GM12874 (cell line): Measurements from ENCODE around the gene SEC61A2.

Source experiments
- CTCF ChIP-seq: IDR thresholded peaks from 2 replicates; pipeline ENCODE4 v1.5.1; 2011; ENCODE audit warnings: low read depth, mild to moderate bottlenecking, control low read depth, low read length, moderate library complexity; ENCODE audit not compliant: insufficient read depth

Gene SEC61A2

DNA sequence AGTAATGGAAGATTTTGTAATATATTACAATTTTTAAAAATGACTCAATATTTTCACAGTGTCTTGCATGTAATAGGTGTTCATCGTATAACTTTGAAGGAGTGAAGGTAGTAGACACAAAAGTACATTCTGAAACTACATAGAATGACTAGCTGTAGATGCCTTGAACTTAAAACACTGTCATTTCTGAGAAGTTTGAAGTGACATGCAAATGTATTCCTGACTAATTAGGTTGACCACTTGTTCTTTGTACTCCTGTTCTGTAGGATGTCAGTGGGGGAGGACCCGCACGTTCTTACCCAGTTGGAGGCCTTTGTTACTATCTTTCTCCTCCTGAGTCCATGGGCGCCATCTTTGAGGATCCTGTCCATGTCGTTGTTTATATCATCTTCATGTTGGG is 31.2 kb downstream of the SEC61A2 start:
- TF ChIP-seq CTCF = no peak

DNA sequence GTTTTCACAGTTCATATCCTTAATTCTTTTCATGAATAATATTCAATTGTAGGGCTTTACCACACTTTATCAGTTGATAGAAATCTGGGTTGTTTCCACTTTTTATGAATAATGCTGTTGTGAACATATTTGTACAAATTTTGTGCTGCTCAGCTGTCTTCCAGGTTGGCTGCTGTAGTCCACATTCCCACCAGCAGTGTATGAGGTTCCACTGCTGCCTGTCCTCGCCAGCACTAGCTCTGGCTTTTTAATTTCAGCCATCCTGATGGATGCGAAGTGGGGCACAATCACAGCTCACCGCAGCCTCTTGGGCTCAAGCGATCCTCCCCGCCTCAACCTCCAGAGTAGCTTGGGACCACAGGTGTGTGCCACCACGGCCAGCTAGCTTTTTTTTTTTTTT is 33.5 kb downstream of the SEC61A2 start:
- TF ChIP-seq CTCF = no peak

GRCh38 chr10:12164085-12164484 is 34.6 kb downstream of the SEC61A2 start:
- TF ChIP-seq CTCF = no peak

- TF ChIP-seq CTCF = no peak
Observed at GRCh38 chr10:12165036-12165435, 35.6 kb downstream of the SEC61A2 start.

DNA sequence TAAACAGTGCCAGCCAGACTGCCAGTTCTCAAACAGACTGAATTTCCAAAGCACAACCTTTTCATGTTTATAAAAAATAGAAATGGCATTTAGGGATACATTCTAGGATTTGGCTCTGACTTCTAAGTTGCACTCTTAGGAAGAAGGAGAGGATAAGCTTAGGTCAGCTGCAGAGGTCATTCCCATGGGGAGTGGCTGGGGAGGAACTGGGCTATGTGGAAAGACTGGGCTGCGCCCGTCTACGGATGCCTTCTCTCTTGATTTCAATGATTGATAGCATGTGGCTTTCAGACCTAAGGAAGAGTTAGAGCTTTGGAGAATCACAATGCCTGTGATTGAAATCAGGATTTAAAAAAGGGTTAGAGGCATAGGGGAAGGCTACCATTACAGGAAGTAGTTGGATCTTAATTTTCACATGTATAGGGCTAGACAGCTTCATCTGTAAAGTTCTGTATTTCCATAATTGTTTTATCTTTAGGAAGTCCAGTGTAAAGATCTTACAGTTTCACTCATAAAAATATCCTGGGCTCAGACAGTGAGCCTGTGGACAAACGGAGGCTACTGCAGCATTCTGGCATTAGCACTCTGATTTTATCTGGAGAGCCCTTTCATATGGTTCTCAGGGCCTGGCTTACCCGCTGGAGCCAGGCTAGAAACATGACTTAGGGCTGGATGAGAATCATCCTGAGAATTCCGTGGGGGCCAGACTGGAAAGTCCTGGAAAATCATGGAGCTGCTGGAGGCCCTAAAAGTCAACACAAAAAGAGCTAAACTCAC is 36.7 kb downstream of the SEC61A2 start:
- TF ChIP-seq CTCF = no peak

GRCh38 chr10:12177642-12178041 is 48.2 kb downstream of the SEC61A2 start:
- TF ChIP-seq CTCF = no peak

GRCh38 chr10:12179606-12180170 is 50.2 kb downstream of the SEC61A2 start:
- TF ChIP-seq CTCF = no peak
